Ovary (tissue), 3 donors: ENCODE data around the gene AKNA.

Experiments used
- POLR2A ChIP-seq: fragments of 450-650 bp; IDR thresholded peaks from one replicate; pipeline ENCODE4 v1.6.1; 2017; ENCODE audit warnings: antibody characterized with exemption, mild to moderate bottlenecking, moderate library complexity
- TF ChIP-seq, protein P1 (sequence below), 3 donors: fragments of 450-650 bp in 2 of 3; fragments of 200-600 bp in 1 of 3; IDR thresholded peaks; one replicate each; pipeline versions ENCODE4 v1.5.1 to v1.8.0; 2016 to 2022; ENCODE audit warnings: antibody characterized with exemption in 3 of 3, mild to moderate bottlenecking in 1 of 3
- donor health status: DM: no; HTN: no; CAD: no.

DNA sequence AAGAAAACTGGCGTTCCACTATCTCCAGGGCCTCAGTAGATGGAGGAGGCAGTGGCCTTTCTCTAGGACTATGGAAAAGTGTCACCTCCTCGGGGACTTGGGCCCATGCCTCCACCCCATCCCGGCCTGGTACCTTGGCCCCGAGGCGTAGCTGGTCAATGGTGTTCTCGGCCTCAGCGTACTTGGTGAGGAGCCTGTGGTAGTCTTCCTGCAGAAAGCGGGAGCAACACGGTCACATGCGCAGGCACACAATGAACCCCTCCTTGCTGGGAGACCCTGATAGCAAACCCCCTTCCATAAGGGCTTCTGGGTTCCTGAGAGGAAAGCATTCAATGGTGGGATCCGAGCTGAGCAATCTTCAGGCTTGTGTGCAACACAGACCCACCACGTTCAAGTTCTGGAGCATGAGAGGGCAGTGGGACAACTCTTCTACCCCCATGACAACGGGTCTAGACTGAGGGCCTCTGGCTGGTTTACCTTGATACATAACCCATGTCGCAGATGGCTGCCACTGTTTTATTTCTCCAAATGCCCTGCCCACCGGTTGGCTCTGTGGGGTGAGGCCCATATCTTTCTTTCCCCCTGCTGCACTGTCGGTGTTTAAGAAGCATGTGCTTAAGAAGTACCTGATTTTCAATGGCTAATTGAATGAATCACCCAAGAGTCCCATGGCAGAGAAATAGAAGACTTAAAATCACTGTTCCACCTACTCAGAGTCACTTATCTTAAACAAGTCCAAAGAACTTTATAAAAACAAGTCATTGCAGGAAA, 13.6 kb downstream of the AKNA start:
- TF ChIP-seq, protein P1, sequence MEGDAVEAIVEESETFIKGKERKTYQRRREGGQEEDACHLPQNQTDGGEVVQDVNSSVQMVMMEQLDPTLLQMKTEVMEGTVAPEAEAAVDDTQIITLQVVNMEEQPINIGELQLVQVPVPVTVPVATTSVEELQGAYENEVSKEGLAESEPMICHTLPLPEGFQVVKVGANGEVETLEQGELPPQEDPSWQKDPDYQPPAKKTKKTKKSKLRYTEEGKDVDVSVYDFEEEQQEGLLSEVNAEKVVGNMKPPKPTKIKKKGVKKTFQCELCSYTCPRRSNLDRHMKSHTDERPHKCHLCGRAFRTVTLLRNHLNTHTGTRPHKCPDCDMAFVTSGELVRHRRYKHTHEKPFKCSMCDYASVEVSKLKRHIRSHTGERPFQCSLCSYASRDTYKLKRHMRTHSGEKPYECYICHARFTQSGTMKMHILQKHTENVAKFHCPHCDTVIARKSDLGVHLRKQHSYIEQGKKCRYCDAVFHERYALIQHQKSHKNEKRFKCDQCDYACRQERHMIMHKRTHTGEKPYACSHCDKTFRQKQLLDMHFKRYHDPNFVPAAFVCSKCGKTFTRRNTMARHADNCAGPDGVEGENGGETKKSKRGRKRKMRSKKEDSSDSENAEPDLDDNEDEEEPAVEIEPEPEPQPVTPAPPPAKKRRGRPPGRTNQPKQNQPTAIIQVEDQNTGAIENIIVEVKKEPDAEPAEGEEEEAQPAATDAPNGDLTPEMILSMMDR (IDR thresholded peaks at IDR 0.05) = no peak
- no peak for TF ChIP-seq POLR2A
